Epithelial cell of proximal tubule (primary cell): ENCODE results near the gene WDR54. TPM values are rescaled to one million over a fixed set of nuclear protein-coding genes. Genes with fewer than 3 reads are reported as not detected.
A peak's percentile ranks its signal among the peaks of the same experiment; 100 is the strongest.

ENCODE experiments used
- DNase-seq: peaks from one replicate; pipeline ENCODE4 v3.0.0-alpha.2; 2011; ENCODE audit warnings: low read depth
- H3K4me3 ChIP-seq: 2 replicates; pipeline ENCODE4 v1.5.1; 2011; ENCODE audit warnings: low read depth, mild to moderate bottlenecking, low read length
- CTCF ChIP-seq: conservative IDR thresholded peaks from 2 replicates; pipeline ENCODE4 v1.5.1; 2012; ENCODE audit warnings: low read depth, mild to moderate bottlenecking, low read length
- total RNA-seq: library from RNA; depleted of rRNA; stranded (reverse); fragments of >200 nt; gene quantifications from 2 replicates; pipeline ENCODE4 v1.2.3, GENCODE V29; 2015

Gene WDR54
- 45.1 and 61.7 TPM in 2 replicates for total RNA-seq

DNA sequence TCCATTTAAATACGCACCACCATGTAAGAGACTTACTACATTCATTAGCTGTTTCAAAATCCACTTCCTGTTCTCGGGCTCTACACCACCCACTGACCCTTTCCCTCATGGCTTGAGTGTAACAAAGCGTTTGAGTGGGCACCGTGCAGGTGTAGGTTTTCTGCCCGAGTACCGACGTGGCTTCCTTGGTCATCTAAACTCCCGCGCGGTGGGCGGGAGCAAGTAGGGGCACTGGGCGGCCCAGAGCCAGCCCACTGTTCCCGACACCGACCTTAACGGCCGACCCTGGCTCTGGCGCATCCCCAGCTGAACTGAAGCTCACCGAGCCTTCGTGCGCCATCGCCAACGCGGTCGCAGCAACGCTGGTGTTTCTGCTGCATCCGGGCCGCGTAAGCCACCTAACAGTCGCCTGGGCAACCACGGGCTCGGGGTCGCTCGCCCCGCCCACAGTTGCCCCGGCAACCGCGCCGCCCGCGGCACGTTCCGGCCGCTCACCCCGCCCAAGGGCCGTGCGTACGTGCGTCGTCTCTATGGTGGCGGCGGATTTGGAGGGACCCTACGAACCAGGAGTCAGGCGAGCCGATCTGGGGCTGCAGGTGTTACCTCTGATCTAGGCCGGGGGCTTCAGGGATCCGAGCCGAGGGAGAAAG lies at the start of gene WDR54, which contains the start of gene C2orf81:
Gene WDR54 (plus strand): TSS at position 510 of the 650 bp plus-strand sequence. CDS start 424 bp downstream, outside the sequence.
Gene C2orf81 (minus strand): TSS at position 399 of the 650 bp plus-strand sequence. CDS start 59 bp downstream, at position 340.
- no peak for TF ChIP-seq CTCF
- DNase-seq: no peak
- peak within 1 kb of the TSS; percentile 66 for H3K4me3 ChIP-seq

- no peak for TF ChIP-seq CTCF
- no peak for DNase-seq
- H3K4me3 ChIP-seq: no peak overlapping the region
These were observed 48.9 kb upstream of the WDR54 start for GRCh38 chr2:74372674-74373073.

DNA sequence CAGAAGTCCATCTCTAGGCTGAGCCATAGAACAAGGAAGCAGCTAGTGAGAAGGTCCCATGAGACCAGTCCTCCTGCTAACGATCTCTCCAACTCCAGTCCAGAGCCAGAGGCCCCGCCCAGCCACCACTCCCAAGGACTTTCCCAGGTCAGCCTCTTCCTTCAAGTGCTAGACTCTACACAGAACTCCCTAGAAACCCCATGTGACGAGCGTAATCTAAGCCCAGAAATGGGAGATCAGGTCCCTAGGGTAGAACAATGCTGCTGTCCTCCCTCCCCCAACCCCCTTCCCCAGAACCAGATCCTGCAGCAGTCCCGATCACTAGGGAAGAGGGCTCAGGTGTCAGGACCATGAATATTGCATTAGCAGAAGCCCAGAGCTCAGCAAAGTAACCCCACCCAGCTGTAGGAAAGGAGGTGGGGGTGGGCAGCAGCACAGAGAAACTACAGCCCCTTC lies 48.3 kb upstream of the WDR54 start:
- H3K4me3 ChIP-seq: no peak overlapping the region
- TF ChIP-seq CTCF: no peak
- no peak for DNase-seq

GRCh38 chr2:74373985-74374384 lies 47.5 kb upstream of the WDR54 start:
- peak overlapping the region; percentile 49 for H3K4me3 ChIP-seq
- DNase-seq: no peak
- TF ChIP-seq CTCF: no peak

GRCh38 chr2:74374509-74375205 lies 46.9 kb upstream of the WDR54 start:
- TF ChIP-seq CTCF: no peak
- H3K4me3 ChIP-seq: peak overlapping the region; percentile 49
- DNase-seq: no peak

DNA sequence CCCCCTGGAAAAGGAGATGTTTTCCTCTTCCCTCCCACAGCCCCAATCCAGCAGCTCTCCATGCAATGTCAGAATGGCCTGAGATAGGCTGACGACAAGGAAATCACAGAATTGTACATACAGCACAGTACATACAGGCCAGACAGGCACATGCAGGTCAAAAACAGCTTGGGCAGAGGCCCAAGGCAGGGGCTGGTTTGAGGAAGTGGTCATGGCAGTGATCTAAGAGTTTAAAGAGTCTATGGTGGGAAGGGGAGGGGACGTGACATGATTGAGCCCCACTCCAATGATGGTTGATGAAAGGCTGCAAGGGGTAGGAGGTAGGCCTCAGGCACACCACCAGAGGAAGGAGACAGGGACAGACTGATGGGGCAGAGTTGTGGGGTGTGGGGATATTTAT lies 45.7 kb upstream of the WDR54 start:
- no peak overlapping the region for H3K4me3 ChIP-seq
- TF ChIP-seq CTCF: no peak
- no peak for DNase-seq
